ENCODE results near the gene SKAP2. TPM values are rescaled to one million over a fixed set of nuclear protein-coding genes. Genes with fewer than 3 reads are reported as not detected.

SKAP2 gene
- total RNA-seq, 1 donor from 2014 or later: 11.7 TPM

DNA sequence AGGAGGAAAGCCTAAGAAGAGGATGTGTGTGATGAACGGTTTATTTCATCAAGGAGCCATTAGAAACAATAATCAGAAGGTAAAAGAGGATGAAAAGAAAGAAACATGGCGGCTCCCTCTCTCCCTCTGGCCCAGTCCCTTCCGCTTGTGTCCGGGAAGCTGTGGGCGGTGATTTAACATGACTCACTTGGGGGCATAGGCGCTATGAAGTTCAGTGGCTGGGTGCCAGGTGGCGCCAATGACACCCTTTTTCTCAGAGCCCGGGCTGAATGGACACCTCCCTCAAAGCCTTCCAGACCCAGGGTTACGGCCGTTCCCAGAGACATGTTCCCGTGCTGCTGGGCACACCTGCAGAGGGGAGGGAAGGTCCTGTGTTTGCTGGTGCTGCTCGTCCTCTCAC lies 244.0 kb downstream of the SKAP2 start:
- Mint-ChIP-seq H3K4me3 (ENCODE audit: unreplicated experiment) (no peak overlapping the region), H3K27ac (ENCODE audit: unreplicated experiment) (no peak overlapping the region), H3K9me3 (ENCODE audit: unreplicated experiment) (peaks cover 5% of the 10 kb centered on the region), H3K36me3 (ENCODE audit: unreplicated experiment) (no peaks in the 10 kb centered on the region), H3K4me1 (ENCODE audit: unreplicated experiment) (no peaks in the 10 kb centered on the region), H3K27me3 (ENCODE audit: unreplicated experiment) (no peaks in the 10 kb centered on the region)
- no peak for DNase-seq (ENCODE audit: extremely low spot score, unreplicated experiment)
- TF ChIP-seq, protein P1, sequence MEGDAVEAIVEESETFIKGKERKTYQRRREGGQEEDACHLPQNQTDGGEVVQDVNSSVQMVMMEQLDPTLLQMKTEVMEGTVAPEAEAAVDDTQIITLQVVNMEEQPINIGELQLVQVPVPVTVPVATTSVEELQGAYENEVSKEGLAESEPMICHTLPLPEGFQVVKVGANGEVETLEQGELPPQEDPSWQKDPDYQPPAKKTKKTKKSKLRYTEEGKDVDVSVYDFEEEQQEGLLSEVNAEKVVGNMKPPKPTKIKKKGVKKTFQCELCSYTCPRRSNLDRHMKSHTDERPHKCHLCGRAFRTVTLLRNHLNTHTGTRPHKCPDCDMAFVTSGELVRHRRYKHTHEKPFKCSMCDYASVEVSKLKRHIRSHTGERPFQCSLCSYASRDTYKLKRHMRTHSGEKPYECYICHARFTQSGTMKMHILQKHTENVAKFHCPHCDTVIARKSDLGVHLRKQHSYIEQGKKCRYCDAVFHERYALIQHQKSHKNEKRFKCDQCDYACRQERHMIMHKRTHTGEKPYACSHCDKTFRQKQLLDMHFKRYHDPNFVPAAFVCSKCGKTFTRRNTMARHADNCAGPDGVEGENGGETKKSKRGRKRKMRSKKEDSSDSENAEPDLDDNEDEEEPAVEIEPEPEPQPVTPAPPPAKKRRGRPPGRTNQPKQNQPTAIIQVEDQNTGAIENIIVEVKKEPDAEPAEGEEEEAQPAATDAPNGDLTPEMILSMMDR (IDR thresholded peaks at IDR 0.05): no peak

DNA sequence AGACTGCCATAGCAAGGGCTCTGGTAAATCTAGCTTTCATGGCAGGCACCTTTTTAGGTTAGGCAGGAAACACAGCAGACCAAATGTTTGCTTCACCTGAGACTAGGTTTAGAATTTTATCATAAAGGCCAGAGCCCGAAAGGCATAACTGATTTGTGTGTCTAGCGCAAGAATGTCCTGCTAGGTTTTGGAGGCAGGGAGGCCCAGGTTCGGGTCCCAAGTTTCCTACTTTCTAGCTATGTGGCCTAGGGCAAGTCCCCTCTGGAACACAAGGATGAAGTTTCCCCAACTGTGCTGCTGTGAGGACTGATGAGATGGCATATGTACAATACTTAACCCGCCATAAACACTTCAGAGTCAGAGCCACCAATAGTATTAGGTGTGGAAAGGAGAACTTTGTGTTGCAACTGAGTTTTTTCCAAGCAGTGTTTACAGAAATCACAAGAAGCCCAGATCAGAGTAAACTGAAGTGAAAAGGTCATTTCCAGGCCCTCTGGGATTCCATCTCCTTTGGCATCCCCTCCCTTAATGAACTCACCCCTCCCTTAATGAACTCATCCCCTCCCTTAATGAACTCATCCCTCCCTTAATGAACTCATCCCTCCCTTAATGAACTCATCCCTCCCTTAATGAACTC lies 244.9 kb downstream of the SKAP2 start:
- Mint-ChIP-seq H3K4me3 (ENCODE audit: unreplicated experiment) (no peak overlapping the region), H3K36me3 (ENCODE audit: unreplicated experiment) (no peaks in the 10 kb centered on the region), H3K27me3 (ENCODE audit: unreplicated experiment) (no peaks in the 10 kb centered on the region), H3K9me3 (ENCODE audit: unreplicated experiment) (peaks cover 5% of the 10 kb centered on the region), H3K4me1 (ENCODE audit: unreplicated experiment) (no peaks in the 10 kb centered on the region), H3K27ac (ENCODE audit: unreplicated experiment) (no peak overlapping the region)
- no peak for DNase-seq (ENCODE audit: extremely low spot score, unreplicated experiment)
- TF ChIP-seq, protein P1 (IDR thresholded peaks at IDR 0.05): no peak

DNA sequence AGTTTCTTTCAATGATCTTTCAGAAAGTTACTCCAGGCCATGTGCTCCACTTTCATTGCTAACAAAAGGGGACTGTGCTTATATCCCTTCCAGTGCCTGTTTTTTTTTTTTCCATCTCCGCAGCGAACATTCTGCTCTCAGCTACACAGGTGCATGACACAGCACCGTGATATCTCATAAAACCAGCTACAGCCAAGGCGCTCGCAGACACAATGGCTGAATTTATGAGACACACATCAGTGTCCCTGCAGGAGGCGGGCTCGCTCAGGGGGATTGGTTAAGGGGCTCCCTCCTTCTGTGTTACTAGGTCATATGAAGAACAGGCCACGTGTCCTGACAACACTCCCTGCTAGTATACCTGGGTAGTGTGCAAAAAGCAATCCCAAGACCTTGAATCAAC lies 245.5 kb downstream of the SKAP2 start:
- TF ChIP-seq, protein P1 (IDR thresholded peaks at IDR 0.05): no peak
- Mint-ChIP-seq H3K27ac (ENCODE audit: unreplicated experiment) (no peak overlapping the region), H3K36me3 (ENCODE audit: unreplicated experiment) (no peaks in the 10 kb centered on the region), H3K27me3 (ENCODE audit: unreplicated experiment) (no peaks in the 10 kb centered on the region), H3K4me1 (ENCODE audit: unreplicated experiment) (no peaks in the 10 kb centered on the region), H3K4me3 (ENCODE audit: unreplicated experiment) (no peak overlapping the region), H3K9me3 (ENCODE audit: unreplicated experiment) (peaks cover 5% of the 10 kb centered on the region)
- no peak for DNase-seq (ENCODE audit: extremely low spot score, unreplicated experiment)

DNA sequence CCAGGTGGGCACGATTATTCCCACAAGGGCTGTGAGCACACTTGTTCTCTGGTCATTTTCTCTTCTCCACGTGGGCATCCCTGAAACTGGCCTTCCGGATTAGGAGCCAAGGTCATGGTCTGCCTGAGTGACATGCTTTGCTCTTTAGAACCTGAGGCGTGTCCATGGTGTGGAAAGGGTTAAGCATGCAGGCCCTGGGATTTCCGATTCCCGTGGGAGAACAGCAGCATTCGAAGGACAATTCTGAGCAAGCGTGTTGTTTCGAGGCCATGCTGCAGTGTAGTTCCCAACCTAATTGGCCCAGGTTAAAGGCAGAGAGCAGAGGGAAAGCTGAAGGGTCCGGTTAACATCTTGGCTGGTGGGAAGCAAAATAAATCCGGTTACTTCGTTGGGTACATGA lies 245.9 kb downstream of the SKAP2 start:
- Mint-ChIP-seq H3K4me1 (ENCODE audit: unreplicated experiment) (no peaks in the 10 kb centered on the region), H3K4me3 (ENCODE audit: unreplicated experiment) (no peak overlapping the region), H3K27ac (ENCODE audit: unreplicated experiment) (no peak overlapping the region), H3K27me3 (ENCODE audit: unreplicated experiment) (no peaks in the 10 kb centered on the region), H3K9me3 (ENCODE audit: unreplicated experiment) (peaks cover 5% of the 10 kb centered on the region), H3K36me3 (ENCODE audit: unreplicated experiment) (no peaks in the 10 kb centered on the region)
- no peak for DNase-seq (ENCODE audit: extremely low spot score, unreplicated experiment)
- TF ChIP-seq, protein P1 (IDR thresholded peaks at IDR 0.05): no peak

Other genes with a start within 250 kb of the SKAP2 start
- gene HOXA1, start 231.4 kb upstream of the SKAP2 start, total RNA-seq: not detected in 2 replicates
- not detected in 2 replicates for gene HOXA2, start 238.1 kb upstream of the SKAP2 start, total RNA-seq

Data from osteocyte (in vitro differentiated cells).